GM18508 (cell line): ENCODE measurements around the gene TRAF5.
"Not testable (repeated sequence)": the region's sequence is repeated elsewhere in the genome, so short reads cannot be mapped to it uniquely, and the experiment has no call there.

ENCODE experiments used
- ATAC-seq: cut with Tn5 transposase; IDR thresholded peaks from one replicate; pipeline ENCODE4 v1.9.1; 2021; ENCODE audit warnings: moderate number of reproducible peaks; ENCODE audit not compliant: insufficient read depth, unreplicated experiment

Gene TRAF5

DNA sequence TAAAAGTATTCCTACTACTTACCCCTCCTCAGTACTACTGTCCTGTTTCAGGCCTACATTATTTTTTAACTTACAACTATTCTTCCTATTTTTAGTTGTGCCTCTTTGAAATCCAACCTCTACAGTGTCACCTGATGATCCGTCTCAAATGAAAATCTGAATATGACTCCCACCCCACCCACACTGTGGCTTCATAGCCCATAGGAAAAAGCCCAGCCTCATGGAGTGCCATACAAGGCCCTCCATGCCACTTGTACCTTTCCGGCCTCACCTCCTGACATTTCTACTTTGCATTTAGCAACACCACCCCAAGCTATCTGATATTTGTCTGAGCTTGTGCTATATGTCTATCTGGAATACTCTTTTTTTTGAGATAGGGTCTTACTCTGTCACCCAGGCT, 49.3 kb downstream of the TRAF5 start:
- ATAC-seq, result no peak

DNA sequence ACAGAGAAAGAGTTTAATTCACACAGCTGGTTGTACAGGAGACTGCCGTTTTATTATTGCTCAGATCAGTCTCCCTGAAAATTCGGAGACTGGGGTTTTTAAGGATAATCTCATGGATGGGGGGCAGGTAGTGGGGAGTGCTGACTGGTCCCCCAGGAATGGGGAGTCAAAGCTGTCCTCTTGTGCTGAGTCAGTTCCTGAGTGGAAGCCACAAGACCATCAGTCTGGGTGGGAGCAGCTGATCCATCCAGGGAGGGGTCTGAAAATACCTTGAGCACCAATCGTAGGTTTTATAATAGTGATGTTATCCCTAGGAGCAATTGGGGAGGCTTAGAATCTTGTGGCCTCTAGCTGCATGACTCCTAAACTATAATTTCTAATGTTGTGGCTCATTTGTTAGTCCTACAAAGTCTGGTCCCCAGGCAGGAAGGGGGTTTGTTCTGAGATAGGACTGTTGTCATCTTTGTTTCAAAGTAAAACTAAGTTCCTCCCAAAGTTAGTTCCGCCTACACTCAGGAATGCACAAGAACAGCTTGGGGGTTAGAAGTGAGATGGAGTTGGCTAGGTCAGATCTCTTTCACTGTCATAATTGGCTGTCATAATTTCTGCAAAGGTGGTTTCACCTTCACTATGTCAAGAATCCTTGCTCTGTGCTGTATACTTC, 50.3 kb downstream of the TRAF5 start:
- ATAC-seq, result no peak

DNA sequence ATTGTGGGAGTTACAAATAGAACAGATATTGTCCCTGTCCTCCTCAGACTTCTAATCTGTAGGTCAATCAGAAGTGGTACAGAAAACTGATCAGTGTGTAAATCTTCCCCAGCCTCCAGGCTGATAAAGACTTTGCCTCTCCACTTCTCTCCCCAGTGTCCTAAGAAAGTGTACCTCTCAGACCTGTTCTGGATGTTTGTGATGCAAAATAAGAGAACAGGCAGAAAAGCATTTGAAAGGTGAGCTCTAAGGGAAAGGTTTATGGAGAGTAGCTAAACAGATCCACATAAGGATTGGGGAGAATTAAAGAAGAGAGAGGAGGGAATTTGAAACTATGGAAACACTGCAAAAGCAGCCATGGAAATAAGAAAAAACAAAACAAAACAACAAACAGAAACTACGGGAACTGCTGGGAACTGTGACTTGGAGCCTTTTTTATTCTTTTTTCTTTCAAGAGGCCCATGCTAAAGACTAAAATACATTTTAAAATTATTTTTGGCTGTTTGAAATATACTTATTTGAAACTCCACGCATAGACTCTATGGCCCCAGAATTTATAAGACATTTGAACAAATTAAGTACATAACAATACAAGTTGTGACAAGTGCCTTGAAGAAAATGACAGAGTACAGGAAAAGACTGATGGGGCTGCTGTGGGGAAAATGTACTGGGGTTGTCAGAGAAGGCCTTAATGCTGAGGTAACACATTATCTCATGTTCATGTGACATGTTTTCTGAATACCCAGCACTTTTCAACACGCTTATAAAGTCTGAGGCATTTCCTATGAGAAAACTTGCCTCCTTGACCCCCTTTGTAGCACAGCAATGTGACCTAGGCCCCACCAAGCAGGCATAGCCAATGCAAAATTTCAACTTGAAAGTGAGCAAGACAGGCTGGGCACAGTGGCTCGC, 51.2 kb downstream of the TRAF5 start:
- no peak for ATAC-seq

DNA sequence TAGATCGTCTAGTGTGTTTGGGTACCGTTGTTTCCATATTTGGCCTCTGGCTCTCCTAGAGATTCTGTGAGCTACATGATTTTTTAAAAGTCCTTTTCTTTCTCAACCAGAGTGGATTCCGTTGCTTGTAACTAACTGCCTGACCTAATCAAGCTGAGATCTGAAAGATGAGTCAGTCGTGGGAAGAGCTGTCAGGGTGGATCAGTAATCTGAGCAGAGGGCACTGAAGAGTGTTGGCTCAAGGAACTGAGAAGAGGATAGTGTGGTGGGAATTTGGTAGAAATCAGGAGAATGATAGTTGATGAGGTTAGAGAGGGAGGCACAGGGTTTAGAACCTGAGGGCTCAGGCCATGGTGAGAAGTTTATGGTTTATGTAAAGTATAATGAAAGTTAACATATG, 52.2 kb downstream of the TRAF5 start:
- ATAC-seq, result no peak

DNA sequence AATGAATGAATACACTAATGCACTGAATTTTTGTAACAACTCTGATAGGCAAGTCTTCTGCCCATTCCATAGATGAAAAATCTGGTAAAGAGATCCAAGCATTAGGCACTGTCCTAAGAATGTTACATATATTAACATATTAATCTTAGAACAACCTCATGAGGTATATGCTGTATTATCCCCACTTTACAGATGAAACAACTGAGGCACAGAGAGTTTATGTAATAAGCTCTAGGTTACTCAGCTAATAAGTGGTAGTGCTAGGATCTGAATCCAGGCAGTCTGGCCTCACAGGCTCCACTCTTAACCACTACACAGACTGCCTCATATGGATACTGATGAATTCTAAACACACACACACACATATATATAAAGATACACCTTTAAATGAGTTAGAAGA, 52.8 kb downstream of the TRAF5 start:
- no peak for ATAC-seq

- ATAC-seq, result no peak
These were observed 55.0 kb downstream of the TRAF5 start for GRCh38 chr1:211381481-211382181.

DNA sequence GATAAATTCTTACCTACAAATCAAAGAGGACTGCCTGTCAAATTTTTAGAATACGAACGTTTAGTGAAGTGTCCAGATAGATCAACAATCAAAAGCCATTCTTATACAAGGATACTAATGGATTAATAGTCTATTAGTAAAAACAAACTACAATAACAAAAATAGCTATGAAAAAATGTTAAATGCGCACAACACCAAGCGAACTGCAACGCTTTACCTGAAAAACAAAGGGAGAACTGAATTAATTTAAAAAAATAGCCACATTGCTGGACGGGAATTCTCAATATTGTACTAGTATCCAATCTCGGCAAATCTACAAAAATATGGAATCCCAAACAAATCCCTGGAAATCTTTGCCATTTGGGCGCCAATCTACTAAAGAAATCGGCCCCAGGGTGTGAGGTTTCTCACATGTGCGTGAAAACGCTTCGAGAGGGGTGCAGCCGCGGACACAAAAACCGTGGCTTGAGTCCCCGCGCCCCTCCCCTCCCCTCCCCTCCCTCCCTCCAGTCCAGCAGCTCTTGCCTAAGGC, 55.6 kb downstream of the TRAF5 start:
- no peak for ATAC-seq

DNA sequence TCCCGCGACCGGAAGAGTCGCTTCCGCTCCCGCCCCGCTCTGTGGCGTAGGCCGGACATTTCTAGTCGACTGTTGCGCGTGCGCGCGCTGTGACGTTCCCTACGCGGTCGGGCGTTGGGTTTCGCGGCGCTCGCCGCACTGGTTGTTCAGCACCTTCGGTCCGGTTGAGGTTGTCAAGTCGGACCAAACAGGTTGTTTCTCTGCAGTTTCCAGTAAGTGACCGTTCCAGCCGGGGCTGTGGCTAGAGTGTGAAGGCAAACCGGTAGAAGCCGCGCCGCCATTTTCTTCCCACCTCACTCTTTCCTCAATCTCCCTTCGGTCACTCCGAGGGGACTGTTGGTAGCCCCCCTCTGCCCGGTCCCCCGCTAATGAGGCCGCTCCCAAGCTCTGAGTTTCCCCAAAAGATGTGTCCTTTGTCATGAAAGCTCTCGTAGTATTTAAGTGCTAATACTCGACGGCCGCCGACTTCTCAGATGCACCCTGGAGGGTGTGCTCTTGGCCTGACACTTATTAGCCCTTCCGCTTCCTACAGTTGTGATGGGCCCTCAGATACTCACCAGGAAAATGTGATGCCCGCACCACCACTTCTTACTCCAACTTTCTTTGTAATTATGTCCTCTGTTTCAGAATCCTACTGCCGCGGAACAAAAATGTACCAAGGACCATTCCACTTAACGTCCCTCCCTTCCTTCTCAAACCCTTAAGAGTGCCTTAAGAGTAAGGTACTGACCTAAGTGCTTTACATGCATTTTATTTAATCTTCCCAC, 56.3 kb downstream of the TRAF5 start:
- peak; percentile 75 for ATAC-seq

DNA sequence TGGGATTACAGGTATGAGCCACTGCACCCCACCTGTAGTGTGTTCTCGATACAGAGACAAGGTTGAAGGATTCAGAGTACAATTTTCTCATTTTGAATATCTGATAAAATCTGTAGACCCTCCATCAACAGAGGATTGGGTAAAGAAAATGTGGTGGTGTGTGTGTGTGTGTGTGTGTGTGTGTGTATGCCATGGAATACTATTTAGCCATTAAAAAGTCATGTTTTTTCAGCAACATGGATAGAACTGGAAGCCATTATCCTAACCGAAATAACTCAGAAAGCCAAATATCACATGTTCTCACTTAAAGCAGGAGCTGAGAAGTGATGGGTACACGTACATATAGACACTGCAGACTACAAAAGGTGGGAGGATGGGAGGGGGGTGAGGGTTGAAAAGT, 57.9 kb downstream of the TRAF5 start:
- no peak for ATAC-seq

DNA sequence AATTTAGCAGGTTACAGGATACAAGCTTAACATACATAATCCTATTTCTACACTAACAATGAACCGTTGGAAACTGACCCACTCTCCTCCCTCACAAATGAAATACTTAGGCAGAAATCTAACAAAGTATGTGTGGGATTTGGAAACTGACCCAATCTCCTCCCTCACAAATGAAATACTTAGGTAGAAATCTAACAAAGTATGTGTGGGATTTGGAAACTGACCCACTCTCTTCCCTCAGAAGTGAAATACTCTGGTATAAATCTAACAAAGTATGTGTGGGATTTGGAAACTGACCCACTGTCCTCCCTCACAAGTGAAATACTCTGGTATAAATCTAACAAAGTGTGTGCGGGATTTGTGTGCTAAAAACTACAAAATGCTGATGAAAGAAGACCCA, 60.3 kb downstream of the TRAF5 start:
- ATAC-seq, result no peak

- not testable (repeated sequence) for ATAC-seq
These were observed 64.2 kb downstream of the TRAF5 start for GRCh38 chr1:211390829-211391228.

DNA sequence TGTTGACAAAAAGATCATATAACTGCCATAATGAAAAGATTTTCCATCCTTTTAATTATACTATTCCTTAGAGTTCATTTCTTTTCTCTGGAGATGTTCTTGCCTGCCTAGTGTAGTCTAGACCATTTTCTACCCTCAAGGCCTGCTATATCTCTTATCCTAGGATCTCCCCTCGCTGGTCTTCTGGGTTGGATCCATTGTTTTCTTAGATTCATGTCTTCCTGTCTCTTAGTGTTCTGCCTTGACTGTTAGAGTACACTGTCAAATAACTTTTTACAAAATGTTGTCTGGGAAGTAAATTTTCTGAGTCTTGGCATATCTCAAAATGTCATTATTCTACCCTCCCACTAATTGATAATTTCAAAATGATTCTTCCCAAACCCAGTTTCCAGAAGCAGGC, 66.6 kb downstream of the TRAF5 start:
- no peak for ATAC-seq

DNA sequence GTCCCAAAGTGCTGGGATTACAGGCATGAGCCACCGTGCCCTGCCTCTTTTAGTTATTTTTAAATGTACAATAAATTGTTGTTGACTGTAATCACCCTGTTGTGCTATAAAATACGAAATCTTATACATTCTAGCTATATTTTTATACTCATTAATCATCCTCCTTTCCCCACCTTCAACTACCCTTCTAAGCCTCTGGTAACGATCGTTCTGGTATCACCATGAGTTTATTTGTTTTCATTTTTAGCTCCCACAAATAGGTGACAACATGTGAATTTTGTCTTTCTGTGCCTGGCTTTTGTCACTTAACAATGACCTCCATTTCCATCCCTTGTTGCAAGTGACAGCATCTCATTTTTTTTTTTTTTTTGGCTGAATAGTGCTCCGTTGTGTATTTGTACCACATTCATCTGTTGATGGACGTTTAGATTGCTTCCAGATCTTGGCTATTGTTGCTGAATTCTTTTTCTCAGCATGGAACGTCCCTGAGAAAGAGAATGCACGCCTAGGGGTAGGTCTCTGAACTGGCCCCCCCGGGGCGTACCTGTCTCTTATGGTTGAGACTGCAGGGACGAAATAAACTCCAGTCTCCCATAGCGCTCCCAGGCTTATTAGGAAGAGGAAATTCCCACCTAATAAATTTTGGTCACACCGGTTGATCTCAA, 71.8 kb downstream of the TRAF5 start:
- ATAC-seq, result not testable (repeated sequence)

- not testable (repeated sequence) for ATAC-seq
These were observed 73.3 kb downstream of the TRAF5 start for GRCh38 chr1:211399851-211400393.

DNA sequence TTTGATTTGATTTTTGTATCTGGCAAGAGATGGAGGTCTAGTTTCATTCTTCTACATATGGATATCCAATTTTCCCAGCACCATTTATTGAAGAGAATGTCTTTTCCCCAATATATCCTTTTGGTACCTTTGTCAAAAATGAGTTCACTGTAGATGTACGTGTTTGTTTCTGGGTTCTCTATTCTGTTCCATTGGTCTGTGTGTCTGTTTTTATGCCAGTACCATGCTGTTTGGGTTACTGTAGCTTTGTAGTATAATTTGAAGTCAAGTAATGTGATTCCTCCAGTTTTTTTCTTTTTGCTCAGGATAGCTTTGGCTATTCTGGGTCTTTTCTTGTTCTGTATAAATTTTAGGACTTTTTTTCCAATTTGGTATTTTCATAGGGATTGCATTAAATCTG, 75.1 kb downstream of the TRAF5 start:
- ATAC-seq, result not testable (repeated sequence)

DNA sequence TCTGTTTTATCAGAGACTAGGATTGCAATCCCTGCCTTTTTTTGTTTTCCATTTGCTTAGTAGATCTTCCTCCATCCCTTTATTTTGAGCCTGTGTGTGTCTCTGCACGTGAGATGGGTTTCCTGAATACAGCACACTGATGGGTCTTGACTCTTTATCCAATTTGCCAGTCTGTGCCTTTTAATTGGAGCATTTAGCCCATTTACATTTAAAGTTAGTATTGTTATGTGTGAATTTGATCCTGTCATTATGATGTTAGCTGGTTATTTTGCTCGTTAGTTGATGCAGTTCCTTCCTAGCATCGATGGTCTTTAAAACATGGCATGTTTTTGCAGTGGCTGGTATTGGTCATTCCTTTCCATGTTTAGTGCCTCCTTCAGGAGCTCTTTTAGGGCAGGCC, 79.5 kb downstream of the TRAF5 start:
- not testable (repeated sequence) for ATAC-seq

GRCh38 chr1:211407749-211408148, 81.1 kb downstream of the TRAF5 start:
- ATAC-seq, result not testable (repeated sequence)

GRCh38 chr1:211411639-211412038, 85.0 kb downstream of the TRAF5 start:
- ATAC-seq, result no peak

DNA sequence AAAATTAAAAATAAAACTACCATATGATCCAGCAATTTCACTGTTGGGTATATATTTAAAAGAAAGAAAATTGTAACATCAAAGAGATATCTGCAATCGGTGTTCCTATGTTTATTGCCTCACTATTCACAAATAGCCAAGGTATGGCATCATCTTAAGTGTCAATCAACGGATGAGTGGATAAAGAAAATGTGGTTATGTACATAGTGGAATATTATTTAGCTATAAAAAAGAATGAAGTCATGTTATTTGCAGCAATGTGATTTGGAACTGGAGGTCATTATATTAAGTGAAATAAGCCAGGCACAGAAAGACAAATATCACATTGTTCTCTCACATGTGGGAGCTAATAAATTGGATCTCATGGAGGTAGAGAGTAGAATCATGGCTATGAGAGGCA, 89.1 kb downstream of the TRAF5 start:
- ATAC-seq, result no peak
